NCI-H526 (cell line): ENCODE measurements around the gene NEDD4L.
A peak's percentile ranks its signal among the peaks of the same experiment; 100 is the strongest.

Source experiments
- DNase-seq, 2 experiments: peaks; one replicate each; lab custom pipeline; 2025; lab: John Stamatoyannopoulos, UW

NEDD4L gene

DNA sequence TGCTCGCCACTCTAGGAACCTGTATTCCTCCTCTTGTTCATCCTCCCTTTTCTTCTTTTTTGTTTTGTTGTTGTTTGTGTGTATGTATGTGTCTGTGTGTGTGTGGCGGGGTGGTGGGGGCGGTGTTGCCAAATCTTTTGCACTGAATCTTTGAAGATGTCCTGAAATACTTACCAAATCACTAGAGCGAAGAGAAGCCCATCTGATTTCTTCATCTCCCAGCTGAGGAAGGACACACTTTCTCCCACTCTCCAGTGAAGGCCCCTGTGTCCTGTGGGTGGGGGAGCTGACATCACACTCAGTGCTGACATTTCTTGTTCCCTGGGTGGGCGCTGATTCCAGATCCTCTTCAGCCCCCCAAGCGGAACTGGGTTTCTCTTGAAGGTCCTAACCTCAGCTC is 74.5 kb downstream of the NEDD4L start:
- no peak for DNase-seq

GRCh38 chr18:58119819-58120218 is 75.8 kb downstream of the NEDD4L start:
- no peak for DNase-seq

- DNase-seq: no peak
These were observed 80.4 kb downstream of the NEDD4L start for GRCh38 chr18:58124475-58124874.

- DNase-seq: no peak
These were observed 81.2 kb downstream of the NEDD4L start for GRCh38 chr18:58125183-58125582.

GRCh38 chr18:58125756-58126155 is 81.7 kb downstream of the NEDD4L start:
- no peak for DNase-seq

DNA sequence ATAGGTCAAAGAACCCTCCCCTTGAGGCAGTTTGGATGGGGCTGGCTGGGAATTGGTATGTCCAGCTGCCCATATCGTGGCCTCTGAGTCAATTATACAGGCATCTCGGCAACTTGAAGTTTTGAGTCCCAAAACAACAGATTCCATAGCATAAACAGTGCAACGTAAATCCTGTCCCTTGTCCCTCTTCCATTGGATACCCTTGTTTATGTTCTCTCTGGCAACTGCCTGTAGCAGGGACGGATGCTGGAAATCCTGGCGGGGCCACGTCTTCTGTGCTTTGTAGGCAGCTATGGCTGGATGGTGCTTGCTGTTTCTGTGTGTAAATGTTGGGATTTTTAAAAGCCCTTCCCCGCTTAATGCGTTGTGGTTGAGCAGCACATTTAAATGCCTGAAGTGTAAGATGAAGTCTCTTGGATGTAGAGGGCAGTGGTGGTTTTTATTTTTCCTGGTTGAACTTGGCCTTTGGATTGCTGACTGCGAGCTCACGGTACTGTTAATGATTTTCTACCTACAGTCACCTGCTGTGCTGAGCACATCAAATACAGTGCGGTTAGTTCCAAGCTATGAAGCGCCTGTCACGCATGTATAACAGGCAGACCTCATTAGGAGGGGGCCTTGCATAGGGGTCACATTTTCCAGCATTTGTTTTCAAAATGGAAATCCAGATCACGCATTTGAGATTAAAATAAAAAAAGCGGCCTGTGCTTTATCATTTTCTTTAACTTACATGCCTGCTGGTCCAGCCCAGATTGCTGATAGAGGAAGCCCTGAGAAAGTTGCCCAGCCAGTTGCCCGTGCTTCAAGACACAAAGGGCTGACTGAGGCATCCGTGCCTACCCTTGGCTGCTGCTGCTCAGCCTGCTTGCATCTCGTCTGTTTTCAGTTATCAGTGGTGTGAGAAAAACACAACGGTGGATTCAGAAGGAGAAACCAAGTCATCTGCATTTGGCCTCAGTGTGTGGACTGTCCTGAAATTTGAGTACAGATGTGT is 84.7 kb downstream of the NEDD4L start:
- DNase-seq: no peak

- DNase-seq: no peak
These were observed 88.7 kb downstream of the NEDD4L start for GRCh38 chr18:58132595-58133261.

DNA sequence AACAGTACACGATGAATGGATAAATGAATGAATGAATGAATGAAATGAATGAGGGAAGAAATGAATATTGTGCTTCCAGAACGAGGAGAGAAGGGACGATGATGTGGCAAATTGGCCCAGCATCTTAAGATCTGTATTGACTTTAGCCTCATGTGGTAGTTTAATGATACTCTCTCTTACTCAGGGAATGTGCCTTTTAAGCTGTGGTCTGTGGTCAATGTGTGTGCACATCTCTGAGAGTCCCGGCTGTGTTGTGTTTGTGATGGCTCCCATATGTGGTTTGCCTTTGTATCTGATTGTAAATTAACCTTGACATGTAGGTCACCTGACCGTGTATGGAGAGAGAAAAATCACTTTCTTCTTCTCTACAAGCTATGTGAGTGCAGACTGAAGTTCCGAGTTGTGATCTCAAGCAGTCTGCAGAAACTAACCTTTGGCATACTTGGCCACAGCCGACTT is 91.2 kb downstream of the NEDD4L start:
- no peak for DNase-seq

GRCh38 chr18:58135701-58136331 is 91.8 kb downstream of the NEDD4L start:
- peak; percentile 49 to 69 for DNase-seq

- DNase-seq: no peak
These were observed 92.9 kb downstream of the NEDD4L start for GRCh38 chr18:58136879-58137278.

GRCh38 chr18:58139459-58140386 is 95.7 kb downstream of the NEDD4L start:
- DNase-seq: no peak

- peak in 1 of 2 experiments; percentile 25 for DNase-seq
These were observed 96.6 kb downstream of the NEDD4L start for GRCh38 chr18:58140387-58141325.

DNA sequence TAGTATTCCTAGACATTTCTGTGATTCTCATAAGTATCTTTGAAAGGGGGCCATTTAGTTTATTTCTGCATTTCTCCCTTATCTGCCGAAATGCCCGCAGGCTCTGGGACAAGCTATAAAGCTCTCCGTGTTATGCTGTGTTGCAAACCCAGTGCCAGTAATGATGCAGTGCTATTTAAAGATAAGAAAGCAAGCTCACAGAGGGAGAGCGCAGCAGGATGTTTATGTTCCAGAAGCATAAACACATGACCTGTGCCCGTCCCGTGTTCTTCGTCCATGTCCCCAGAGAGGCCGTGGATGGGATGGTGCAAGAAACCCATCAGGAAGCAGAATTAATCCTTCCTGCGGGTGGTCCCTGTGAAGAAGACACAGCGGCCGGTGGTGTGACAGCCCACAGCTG is 99.4 kb downstream of the NEDD4L start:
- DNase-seq: no peak

GRCh38 chr18:58144106-58144505 is 100.1 kb downstream of the NEDD4L start:
- no peak for DNase-seq

- peak in 1 of 2 experiments; percentile 31 for DNase-seq
These were observed 100.8 kb downstream of the NEDD4L start for GRCh38 chr18:58144671-58145285.

GRCh38 chr18:58146099-58146498 is 102.1 kb downstream of the NEDD4L start:
- DNase-seq: no peak

- DNase-seq: no peak
These were observed 105.0 kb downstream of the NEDD4L start for GRCh38 chr18:58148954-58149471.

DNA sequence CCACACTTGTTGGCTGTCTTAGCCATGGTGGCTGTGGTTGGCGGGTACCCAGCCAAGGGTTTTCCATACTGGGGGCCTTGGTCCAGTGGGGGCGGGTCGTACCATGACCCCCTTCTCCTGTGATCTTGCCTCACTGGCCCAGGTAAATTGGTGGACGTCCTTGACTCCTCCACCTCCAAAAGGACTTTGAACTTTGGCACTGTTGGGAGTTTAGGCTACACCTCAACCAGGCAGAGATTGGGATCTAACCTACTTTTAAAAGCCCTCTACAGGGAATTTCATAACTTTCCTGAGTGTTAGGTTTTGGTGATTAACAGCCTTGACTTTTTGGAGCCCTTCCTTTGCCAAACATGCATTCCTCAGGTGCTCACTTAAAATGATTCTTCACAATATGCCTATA is 106.7 kb downstream of the NEDD4L start:
- no peak for DNase-seq

- DNase-seq: no peak
These were observed 108.2 kb downstream of the NEDD4L start for GRCh38 chr18:58152216-58152615.

- no peak for DNase-seq
These were observed 108.9 kb downstream of the NEDD4L start for GRCh38 chr18:58152891-58153290.
